Kasumi-1 (cell line): Measurements from ENCODE around the gene FAM162B.
A peak's percentile ranks its signal among the peaks of the same experiment; 100 is the strongest.
"Not testable (repeated sequence)": the region's sequence is repeated elsewhere in the genome, so short reads cannot be mapped to it uniquely, and the experiment has no call there.

Experiments
- DNase-seq, 2 experiments: peaks; one replicate each; lab custom pipeline; 2025; lab: John Stamatoyannopoulos, UW

FAM162B gene

GRCh38 chr6:116764961-116765841, at the start of gene FAM162B:
Gene FAM162B (minus strand): TSS chr6:116765719. CDS start chr6:116765576, 143 bp downstream.
- DNase-seq = peak in 1 of 2 experiments; percentile 13

GRCh38 chr6:116812051-116812650, 46.6 kb upstream of the FAM162B start:
- DNase-seq = no peak

GRCh38 chr6:116801971-116802370, 36.5 kb upstream of the FAM162B start:
- no peak for DNase-seq

GRCh38 chr6:116799945-116800344, 34.4 kb upstream of the FAM162B start:
- DNase-seq = no peak

- no peak for DNase-seq
These were observed 32.1 kb upstream of the FAM162B start for GRCh38 chr6:116797585-116797984.

- no peak for DNase-seq
These were observed 27.7 kb upstream of the FAM162B start for GRCh38 chr6:116793224-116793623.

GRCh38 chr6:116783852-116784251, 18.3 kb upstream of the FAM162B start:
- no peak for DNase-seq

- DNase-seq = peak; percentile 65 to 72
These were observed 14.2 kb upstream of the FAM162B start for GRCh38 chr6:116779573-116780164.

GRCh38 chr6:116773886-116774285, 8.4 kb upstream of the FAM162B start:
- DNase-seq = no peak

GRCh38 chr6:116772450-116772849, 6.9 kb upstream of the FAM162B start:
- no peak for DNase-seq

- no peak for DNase-seq
These were observed 2.2 kb upstream of the FAM162B start for GRCh38 chr6:116767715-116768114.

GRCh38 chr6:116766506-116767176, 1.1 kb upstream of the FAM162B start:
- no peak for DNase-seq

GRCh38 chr6:116764629-116764960, 924 bp downstream of the FAM162B start:
- no peak for DNase-seq

- no peak for DNase-seq
These were observed 1.5 kb downstream of the FAM162B start for GRCh38 chr6:116763906-116764628.

GRCh38 chr6:116763048-116763447, 2.5 kb downstream of the FAM162B start:
- no peak for DNase-seq

- no peak for DNase-seq
These were observed 3.3 kb downstream of the FAM162B start for GRCh38 chr6:116762235-116762634.

GRCh38 chr6:116761779-116762178, 3.7 kb downstream of the FAM162B start:
- no peak for DNase-seq

GRCh38 chr6:116745176-116745575, 20.3 kb downstream of the FAM162B start:
- no peak for DNase-seq

GRCh38 chr6:116741571-116741970, 23.9 kb downstream of the FAM162B start:
- no peak for DNase-seq

- not testable (repeated sequence) for DNase-seq
These were observed 25.0 kb downstream of the FAM162B start for GRCh38 chr6:116740486-116740885.

- DNase-seq = no peak
These were observed 28.5 kb downstream of the FAM162B start for GRCh38 chr6:116737004-116737403.

GRCh38 chr6:116730513-116730912, 35.0 kb downstream of the FAM162B start:
- no peak for DNase-seq
